ENCODE data around the gene FAM168A.

The FAM168A gene

GRCh38 chr11:73376803-73377629, 220.9 kb downstream of the FAM168A start:
- ATAC-seq: peak; percentile 2; the same call in 2 of the 3 replicates
- TF ChIP-seq CSDC2 (CRISPR knock-in tag; IDR thresholded peaks at IDR 0.05) (no peak), ZFP3 (CRISPR knock-in tag; IDR thresholded peaks at IDR 0.05) (no peak)

- no peak for TF ChIP-seq TSHZ2 (CRISPR knock-in tag; IDR thresholded peaks at IDR 0.05)
- ATAC-seq: peak; percentile 82
Observed at GRCh38 chr11:73376160-73376802, 221.6 kb downstream of the FAM168A start, which contains the start of gene RELT. RELT (plus strand) TSS chr11:73376399; CDS start chr11:73389137, 12,738 bp downstream.

DNA sequence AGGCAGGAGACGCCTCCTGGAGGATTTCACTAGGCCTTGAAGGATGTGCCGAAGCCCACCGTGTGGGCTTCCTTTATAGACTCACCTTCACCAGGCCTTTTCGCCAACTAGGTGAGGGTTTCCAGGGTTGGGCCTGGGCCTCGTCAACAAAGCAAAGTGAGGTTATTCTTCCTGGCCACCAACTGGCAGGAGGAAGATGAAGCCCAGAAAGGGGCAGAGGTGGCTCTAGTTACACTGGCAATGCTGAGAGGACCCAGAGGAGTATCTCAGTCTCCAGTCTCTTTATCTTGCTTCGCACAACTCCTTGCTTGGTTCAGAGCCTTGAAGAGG, 222.1 kb downstream of the FAM168A start:
- no peak for ATAC-seq
- TF ChIP-seq CSDC2 (CRISPR knock-in tag; IDR thresholded peaks at IDR 0.05) (no peak), ZNF8 (CRISPR knock-in tag; IDR thresholded peaks at IDR 0.05) (no peak), ZFP3 (CRISPR knock-in tag; IDR thresholded peaks at IDR 0.05) (no peak), ZFP30 (CRISPR knock-in tag; IDR thresholded peaks at IDR 0.05) (no peak), ARNTL (CRISPR knock-in tag; IDR thresholded peaks at IDR 0.05; ENCODE audit: borderline replicate concordance, low read depth) (no peak), POU6F1 (CRISPR knock-in tag; IDR thresholded peaks at IDR 0.05; ENCODE audit: borderline replicate concordance, low read depth) (no peak), RARB (CRISPR knock-in tag; IDR thresholded peaks at IDR 0.05) (no peak), ISL1 (CRISPR knock-in tag; IDR thresholded peaks at IDR 0.05) (no peak), GLIS3 (CRISPR knock-in tag; IDR thresholded peaks at IDR 0.05) (no peak), PPARA (CRISPR knock-in tag; IDR thresholded peaks at IDR 0.05; ENCODE audit: borderline replicate concordance) (no peak), OSR1 (CRISPR knock-in tag; IDR thresholded peaks at IDR 0.05) (no peak), SNAI2 (CRISPR knock-in tag; IDR thresholded peaks at IDR 0.05) (no peak), TCF4 (CRISPR knock-in tag; IDR thresholded peaks at IDR 0.05; ENCODE audit: borderline replicate concordance) (no peak), ESRRG (CRISPR knock-in tag; IDR thresholded peaks at IDR 0.05) (no peak), ZNF70 (CRISPR knock-in tag; IDR thresholded peaks at IDR 0.05) (no peak)
- TF ChIP-seq, protein P1, sequence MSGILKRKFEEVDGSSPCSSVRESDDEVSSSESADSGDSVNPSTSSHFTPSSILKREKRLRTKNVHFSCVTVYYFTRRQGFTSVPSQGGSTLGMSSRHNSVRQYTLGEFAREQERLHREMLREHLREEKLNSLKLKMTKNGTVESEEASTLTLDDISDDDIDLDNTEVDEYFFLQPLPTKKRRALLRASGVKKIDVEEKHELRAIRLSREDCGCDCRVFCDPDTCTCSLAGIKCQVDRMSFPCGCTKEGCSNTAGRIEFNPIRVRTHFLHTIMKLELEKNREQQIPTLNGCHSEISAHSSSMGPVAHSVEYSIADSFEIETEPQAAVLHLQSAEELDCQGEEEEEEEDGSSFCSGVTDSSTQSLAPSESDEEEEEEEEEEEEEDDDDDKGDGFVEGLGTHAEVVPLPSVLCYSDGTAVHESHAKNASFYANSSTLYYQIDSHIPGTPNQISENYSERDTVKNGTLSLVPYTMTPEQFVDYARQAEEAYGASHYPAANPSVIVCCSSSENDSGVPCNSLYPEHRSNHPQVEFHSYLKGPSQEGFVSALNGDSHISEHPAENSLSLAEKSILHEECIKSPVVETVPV (CRISPR knock-in tag; IDR thresholded peaks at IDR 0.05): no peak
- TF ChIP-seq, protein P2, sequence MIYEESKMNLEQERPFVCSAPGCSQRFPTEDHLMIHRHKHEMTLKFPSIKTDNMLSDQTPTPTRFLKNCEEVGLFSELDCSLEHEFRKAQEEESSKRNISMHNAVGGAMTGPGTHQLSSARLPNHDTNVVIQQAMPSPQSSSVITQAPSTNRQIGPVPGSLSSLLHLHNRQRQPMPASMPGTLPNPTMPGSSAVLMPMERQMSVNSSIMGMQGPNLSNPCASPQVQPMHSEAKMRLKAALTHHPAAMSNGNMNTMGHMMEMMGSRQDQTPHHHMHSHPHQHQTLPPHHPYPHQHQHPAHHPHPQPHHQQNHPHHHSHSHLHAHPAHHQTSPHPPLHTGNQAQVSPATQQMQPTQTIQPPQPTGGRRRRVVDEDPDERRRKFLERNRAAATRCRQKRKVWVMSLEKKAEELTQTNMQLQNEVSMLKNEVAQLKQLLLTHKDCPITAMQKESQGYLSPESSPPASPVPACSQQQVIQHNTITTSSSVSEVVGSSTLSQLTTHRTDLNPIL (CRISPR knock-in tag; IDR thresholded peaks at IDR 0.05; ENCODE audit: low read depth): no peak

- no peak for ATAC-seq
- TF ChIP-seq, protein P3, sequence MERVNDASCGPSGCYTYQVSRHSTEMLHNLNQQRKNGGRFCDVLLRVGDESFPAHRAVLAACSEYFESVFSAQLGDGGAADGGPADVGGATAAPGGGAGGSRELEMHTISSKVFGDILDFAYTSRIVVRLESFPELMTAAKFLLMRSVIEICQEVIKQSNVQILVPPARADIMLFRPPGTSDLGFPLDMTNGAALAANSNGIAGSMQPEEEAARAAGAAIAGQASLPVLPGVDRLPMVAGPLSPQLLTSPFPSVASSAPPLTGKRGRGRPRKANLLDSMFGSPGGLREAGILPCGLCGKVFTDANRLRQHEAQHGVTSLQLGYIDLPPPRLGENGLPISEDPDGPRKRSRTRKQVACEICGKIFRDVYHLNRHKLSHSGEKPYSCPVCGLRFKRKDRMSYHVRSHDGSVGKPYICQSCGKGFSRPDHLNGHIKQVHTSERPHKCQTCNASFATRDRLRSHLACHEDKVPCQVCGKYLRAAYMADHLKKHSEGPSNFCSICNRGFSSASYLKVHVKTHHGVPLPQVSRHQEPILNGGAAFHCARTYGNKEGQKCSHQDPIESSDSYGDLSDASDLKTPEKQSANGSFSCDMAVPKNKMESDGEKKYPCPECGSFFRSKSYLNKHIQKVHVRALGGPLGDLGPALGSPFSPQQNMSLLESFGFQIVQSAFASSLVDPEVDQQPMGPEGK (CRISPR knock-in tag; IDR thresholded peaks at IDR 0.05; ENCODE audit: borderline replicate concordance): no peak
- TF ChIP-seq ARNTL (CRISPR knock-in tag; IDR thresholded peaks at IDR 0.05; ENCODE audit: borderline replicate concordance, low read depth) (no peak), ZC3H10 (CRISPR knock-in tag; IDR thresholded peaks at IDR 0.05) (no peak), CSDC2 (CRISPR knock-in tag; IDR thresholded peaks at IDR 0.05) (no peak), ZNF565 (CRISPR knock-in tag; conservative IDR thresholded peaks at IDR 0.05; ENCODE audit: low read depth) (no peak), PPARA (CRISPR knock-in tag; IDR thresholded peaks at IDR 0.05; ENCODE audit: borderline replicate concordance) (no peak), GLIS3 (CRISPR knock-in tag; IDR thresholded peaks at IDR 0.05) (no peak), POU6F1 (CRISPR knock-in tag; IDR thresholded peaks at IDR 0.05; ENCODE audit: borderline replicate concordance, low read depth) (no peak), ISL1 (CRISPR knock-in tag; IDR thresholded peaks at IDR 0.05) (no peak), ESRRG (CRISPR knock-in tag; IDR thresholded peaks at IDR 0.05) (no peak), ZFP3 (CRISPR knock-in tag; IDR thresholded peaks at IDR 0.05) (no peak), TCF4 (CRISPR knock-in tag; IDR thresholded peaks at IDR 0.05; ENCODE audit: borderline replicate concordance) (no peak)
- TF ChIP-seq, protein P1 (CRISPR knock-in tag; IDR thresholded peaks at IDR 0.05): no peak
Observed at GRCh38 chr11:73374151-73374550, 223.8 kb downstream of the FAM168A start.
